Bronchial epithelial cell (primary cell): Measurements from ENCODE around the gene EPHA3. TPM values are rescaled to one million over a fixed set of nuclear protein-coding genes. Genes with fewer than 3 reads are reported as not detected.

Experiments
- DNase-seq: peaks from one replicate; pipeline ENCODE4 v3.0.0-alpha.2; 2010; ENCODE audit warnings: low read depth
- FAIRE-seq: peaks from 2 replicates; lab custom pipeline; 2011; peaks lifted over from hg19 to GRCh38; lab: Jason Lieb, UNC
- H3K27me3 ChIP-seq: 2 replicates; pipeline ENCODE4 v1.5.1; 2011; ENCODE audit warnings: low read length; ENCODE audit not compliant: control insufficient read depth, insufficient read depth
- H3K36me3 ChIP-seq: 2 replicates; pipeline ENCODE4 v1.5.1; 2011; ENCODE audit warnings: low read length; ENCODE audit not compliant: control insufficient read depth, insufficient read depth
- H3K4me3 ChIP-seq: 2 replicates; pipeline ENCODE4 v1.5.1; 2011; ENCODE audit warnings: mild to moderate bottlenecking, low read depth, low read length, control low read depth
- total RNA-seq: library from RNA; depleted of rRNA; stranded (reverse); fragments of >200 nt; gene quantifications from 2 replicates; pipeline ENCODE4 v1.2.1, GENCODE V29; 2014
- TF ChIP-seq, protein P1 (sequence below): IDR thresholded peaks from 2 replicates; pipeline ENCODE4 v1.5.1; 2011; ENCODE audit warnings: mild to moderate bottlenecking, moderate library complexity, low read length, control low read depth, inconsistent platforms; ENCODE audit not compliant: insufficient read depth, severe bottlenecking

Gene EPHA3
- total RNA-seq, 1 donor from 2014 or later: under 0.01 TPM

DNA sequence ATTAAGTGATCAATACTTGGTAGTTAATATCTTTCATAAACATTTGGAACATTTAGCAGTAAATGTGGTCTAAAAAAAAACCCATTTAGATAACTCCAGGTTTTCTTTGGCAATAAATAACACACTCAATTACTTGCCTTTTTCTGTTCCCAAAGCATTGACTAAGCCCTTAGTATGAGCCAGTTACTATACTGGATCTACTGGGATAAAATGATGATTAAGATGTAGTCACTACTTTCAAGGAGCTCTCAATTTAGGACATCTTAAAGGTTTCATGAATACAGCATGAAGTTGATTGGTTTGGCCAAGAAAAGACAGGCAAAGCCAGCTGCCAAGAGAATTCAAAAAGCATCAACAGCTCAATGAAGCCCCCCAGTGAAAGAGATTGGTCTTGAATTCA lies 250.9 kb downstream of the EPHA3 start:
- FAIRE-seq (no peak), DNase-seq (peak; percentile 62)
- Histone ChIP-seq H3K36me3 (no peaks in the 10 kb centered on the region), H3K4me3 (no peak overlapping the region), H3K27me3 (no peaks in the 10 kb centered on the region)
- TF ChIP-seq, protein P1, sequence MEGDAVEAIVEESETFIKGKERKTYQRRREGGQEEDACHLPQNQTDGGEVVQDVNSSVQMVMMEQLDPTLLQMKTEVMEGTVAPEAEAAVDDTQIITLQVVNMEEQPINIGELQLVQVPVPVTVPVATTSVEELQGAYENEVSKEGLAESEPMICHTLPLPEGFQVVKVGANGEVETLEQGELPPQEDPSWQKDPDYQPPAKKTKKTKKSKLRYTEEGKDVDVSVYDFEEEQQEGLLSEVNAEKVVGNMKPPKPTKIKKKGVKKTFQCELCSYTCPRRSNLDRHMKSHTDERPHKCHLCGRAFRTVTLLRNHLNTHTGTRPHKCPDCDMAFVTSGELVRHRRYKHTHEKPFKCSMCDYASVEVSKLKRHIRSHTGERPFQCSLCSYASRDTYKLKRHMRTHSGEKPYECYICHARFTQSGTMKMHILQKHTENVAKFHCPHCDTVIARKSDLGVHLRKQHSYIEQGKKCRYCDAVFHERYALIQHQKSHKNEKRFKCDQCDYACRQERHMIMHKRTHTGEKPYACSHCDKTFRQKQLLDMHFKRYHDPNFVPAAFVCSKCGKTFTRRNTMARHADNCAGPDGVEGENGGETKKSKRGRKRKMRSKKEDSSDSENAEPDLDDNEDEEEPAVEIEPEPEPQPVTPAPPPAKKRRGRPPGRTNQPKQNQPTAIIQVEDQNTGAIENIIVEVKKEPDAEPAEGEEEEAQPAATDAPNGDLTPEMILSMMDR: no peak

GRCh38 chr3:89360156-89360555 lies 252.7 kb downstream of the EPHA3 start:
- FAIRE-seq: no peak
- TF ChIP-seq, protein P1: no peak
- H3K4me3 ChIP-seq: no peak overlapping the region
- H3K36me3 ChIP-seq: no peaks in the 10 kb centered on the region
- no peaks in the 10 kb centered on the region for H3K27me3 ChIP-seq
- DNase-seq: peak; percentile 91

GRCh38 chr3:89362496-89362895 lies 255.1 kb downstream of the EPHA3 start:
- TF ChIP-seq, protein P1: no peak
- H3K4me3 ChIP-seq: no peak overlapping the region
- no peaks in the 10 kb centered on the region for H3K27me3 ChIP-seq
- FAIRE-seq: no peak
- DNase-seq: no peak
- no peaks in the 10 kb centered on the region for H3K36me3 ChIP-seq

DNA sequence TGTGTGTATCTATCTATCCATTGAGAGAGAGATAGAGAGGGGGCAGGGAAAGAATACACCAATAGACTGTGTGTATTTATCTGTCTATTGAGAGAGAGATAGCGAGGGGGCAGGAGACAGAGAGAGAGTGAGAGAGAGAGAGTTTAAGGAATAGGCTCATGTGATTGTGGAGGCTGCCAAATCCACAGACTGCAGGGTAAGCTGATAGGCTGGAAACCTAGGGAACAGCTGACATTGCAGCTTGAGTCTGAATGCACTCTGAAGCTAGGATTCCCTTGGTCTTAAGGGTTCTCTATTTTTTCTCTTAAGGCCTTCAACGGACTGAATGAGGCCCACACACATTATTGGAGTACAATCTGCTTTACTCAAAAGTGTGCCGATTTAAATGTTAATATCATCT lies 255.8 kb downstream of the EPHA3 start:
- TF ChIP-seq, protein P1: no peak
- Histone ChIP-seq H3K36me3 (no peaks in the 10 kb centered on the region), H3K4me3 (no peak overlapping the region), H3K27me3 (no peaks in the 10 kb centered on the region)
- FAIRE-seq: no peak
- DNase-seq: no peak

DNA sequence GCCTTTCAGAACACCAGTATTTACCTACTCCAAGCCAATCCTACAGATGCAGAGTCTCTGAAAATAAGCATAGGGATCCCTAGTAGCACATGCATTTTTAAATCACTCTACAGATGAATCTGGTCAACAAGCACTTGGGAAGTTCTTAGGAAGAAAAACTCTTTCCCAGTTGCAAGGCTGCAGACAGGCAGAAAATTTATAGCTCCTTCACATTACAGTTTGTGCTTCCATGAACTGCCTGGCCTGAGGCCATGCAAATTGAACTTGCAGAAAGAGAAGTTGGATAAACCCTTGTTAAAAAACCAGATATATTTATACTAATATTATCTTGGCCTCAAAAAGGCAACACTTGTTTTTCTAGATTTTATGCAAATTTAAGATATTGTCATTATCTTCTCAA lies 256.9 kb downstream of the EPHA3 start:
- FAIRE-seq (no peak), DNase-seq (no peak)
- TF ChIP-seq, protein P1: no peak
- H3K36me3 ChIP-seq: no peaks in the 10 kb centered on the region
- H3K4me3 ChIP-seq: no peak overlapping the region
- no peaks in the 10 kb centered on the region for H3K27me3 ChIP-seq

DNA sequence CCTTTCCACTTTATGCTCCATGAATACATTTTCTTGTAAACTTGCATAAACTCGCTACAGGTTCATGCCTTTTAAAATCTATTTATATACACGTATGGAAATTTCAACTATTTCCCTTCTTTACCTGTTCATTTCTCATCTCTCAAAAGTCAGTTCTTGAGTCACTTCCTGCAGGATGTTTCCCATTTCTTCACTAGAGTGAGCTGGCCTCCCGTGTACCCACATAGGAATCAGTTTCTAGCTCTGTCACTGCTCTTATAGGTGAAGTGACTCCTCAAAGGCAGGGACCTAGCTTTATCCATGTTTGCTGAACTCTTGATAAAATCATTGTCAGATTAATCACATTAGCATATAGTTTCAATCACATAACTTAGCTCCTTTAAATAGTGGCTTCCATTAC lies 259.7 kb downstream of the EPHA3 start:
- H3K36me3 ChIP-seq: no peaks in the 10 kb centered on the region
- H3K27me3 ChIP-seq: no peaks in the 10 kb centered on the region
- H3K4me3 ChIP-seq: no peak overlapping the region
- peak; percentile 73 for DNase-seq
- TF ChIP-seq, protein P1: no peak
- no peak for FAIRE-seq
